NCI-H2196 treated with DMSO at 0.1 percent for 48 hours (cell line): Measurements from ENCODE around the gene XCR1.
"Not testable (repeated sequence)": the region's sequence is repeated elsewhere in the genome, so short reads cannot be mapped to it uniquely, and the experiment has no call there.

Experiments used
- DNase-seq: peaks from one replicate; lab custom pipeline; 2025; ENCODE audit not compliant: unreplicated experiment; lab: John Stamatoyannopoulos, UW

Gene XCR1

GRCh38 chr3:46046231-46046630 is 18.9 kb upstream of the XCR1 start:
- DNase-seq, result not testable (repeated sequence)

GRCh38 chr3:46038916-46039315 is 11.6 kb upstream of the XCR1 start:
- no peak for DNase-seq

- DNase-seq, result not testable (repeated sequence)
These were observed 10.8 kb upstream of the XCR1 start for GRCh38 chr3:46038071-46038470.

GRCh38 chr3:46036191-46036590 is 8.9 kb upstream of the XCR1 start:
- no peak for DNase-seq

GRCh38 chr3:46031747-46032146 is 4.5 kb upstream of the XCR1 start:
- no peak for DNase-seq

GRCh38 chr3:46031269-46031668 is 4.0 kb upstream of the XCR1 start:
- no peak for DNase-seq

- no peak for DNase-seq
These were observed 3.3 kb upstream of the XCR1 start for GRCh38 chr3:46030626-46031025.

GRCh38 chr3:46029953-46030543 is 2.8 kb upstream of the XCR1 start:
- DNase-seq, result no peak

GRCh38 chr3:46027736-46028397 is 584 bp upstream of the XCR1 start:
- DNase-seq, result no peak

- DNase-seq, result no peak
These were observed 2.1 kb downstream of the XCR1 start for GRCh38 chr3:46025139-46025538.

- no peak for DNase-seq
These were observed 3.2 kb downstream of the XCR1 start for GRCh38 chr3:46024131-46024530.

- no peak for DNase-seq
These were observed 4.1 kb downstream of the XCR1 start for GRCh38 chr3:46022909-46023785.

GRCh38 chr3:46021516-46021915 is 5.8 kb downstream of the XCR1 start:
- no peak for DNase-seq

- no peak for DNase-seq
These were observed 6.3 kb downstream of the XCR1 start for GRCh38 chr3:46020766-46021510.

GRCh38 chr3:46019707-46020106 is 7.6 kb downstream of the XCR1 start:
- DNase-seq, result no peak

- DNase-seq, result no peak
These were observed 9.6 kb downstream of the XCR1 start for GRCh38 chr3:46017720-46018119.

- DNase-seq, result no peak
These were observed 13.8 kb downstream of the XCR1 start for GRCh38 chr3:46013316-46014094.

- DNase-seq, result no peak
These were observed 15.0 kb downstream of the XCR1 start for GRCh38 chr3:46012246-46012645.

GRCh38 chr3:46010519-46011113 is 16.7 kb downstream of the XCR1 start:
- no peak for DNase-seq

- DNase-seq, result no peak
These were observed 19.2 kb downstream of the XCR1 start for GRCh38 chr3:46008058-46008457.
